ENCODE measurements around the gene YEATS2. TPM values are rescaled to one million over a fixed set of nuclear protein-coding genes. Genes with fewer than 3 reads are reported as not detected.

YEATS2 gene
- total and polyA plus RNA-seq, 2 donors from 2014 or later = 4.7 to 20.5 TPM

DNA sequence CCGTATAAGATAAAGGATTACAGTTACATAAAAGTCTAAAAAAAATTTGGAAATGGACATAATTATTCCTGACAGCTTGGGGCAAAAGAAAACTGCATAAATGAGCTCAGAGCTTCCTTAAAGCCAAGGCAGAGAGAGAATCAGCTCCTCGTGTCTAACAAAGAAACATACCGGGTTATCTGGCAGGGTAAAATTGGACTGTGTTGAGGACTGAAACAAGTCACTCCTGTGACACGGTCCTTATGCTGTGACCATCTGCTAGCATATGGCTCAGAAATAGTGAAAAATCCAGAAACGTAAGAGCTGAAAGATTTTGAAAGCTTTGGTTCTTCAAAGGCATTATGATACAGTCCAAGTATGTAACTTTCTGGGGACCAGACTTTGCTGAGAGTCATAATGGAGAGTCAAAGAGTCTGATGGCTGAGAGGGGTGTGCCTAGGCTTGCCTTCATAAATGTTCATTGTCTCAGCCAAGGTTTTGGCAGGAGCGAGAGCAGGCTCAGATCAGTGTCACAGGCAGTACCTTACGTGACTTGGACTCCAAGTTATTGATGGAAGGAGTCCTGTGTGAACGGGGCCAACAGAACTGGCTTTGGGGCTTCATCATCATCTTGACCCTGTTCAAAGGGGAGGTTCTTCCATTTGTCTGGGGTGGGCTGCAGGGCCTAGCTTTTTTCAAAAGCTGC is 115.3 kb downstream of the YEATS2 start:
- Histone ChIP-seq H3K27me3 (ENCODE audit: control insufficient read depth, insufficient read depth, low read length) (no peaks in the 10 kb centered on the region), H3K4me3 (ENCODE audit: low read length in 3 of 3) (no peak overlapping the region), H3K36me3 (ENCODE audit: control insufficient read depth in 2 of 3, insufficient read depth in 3 of 3, low read length in 3 of 3) (peaks cover 3 to 11% (median 4%) of the 10 kb centered on the region in 3 donors), H3K4me1 (ENCODE audit: control insufficient read depth in 2 of 3, insufficient read depth in 2 of 3, low read depth in 1 of 3, low read length in 3 of 3) (no peaks in the 10 kb centered on the region), H3K9me3 (ENCODE audit: control insufficient read depth in 2 of 3, insufficient read depth in 1 of 3, low read length in 3 of 3) (no peaks in the 10 kb centered on the region), H3K27ac (ENCODE audit: low read depth in 2 of 2, low read length in 2 of 2) (no peak overlapping the region), H3K9ac (ENCODE audit: low read length in 3 of 3) (no peak overlapping the region)
- no peak for FAIRE-seq
- TF ChIP-seq, protein P1, sequence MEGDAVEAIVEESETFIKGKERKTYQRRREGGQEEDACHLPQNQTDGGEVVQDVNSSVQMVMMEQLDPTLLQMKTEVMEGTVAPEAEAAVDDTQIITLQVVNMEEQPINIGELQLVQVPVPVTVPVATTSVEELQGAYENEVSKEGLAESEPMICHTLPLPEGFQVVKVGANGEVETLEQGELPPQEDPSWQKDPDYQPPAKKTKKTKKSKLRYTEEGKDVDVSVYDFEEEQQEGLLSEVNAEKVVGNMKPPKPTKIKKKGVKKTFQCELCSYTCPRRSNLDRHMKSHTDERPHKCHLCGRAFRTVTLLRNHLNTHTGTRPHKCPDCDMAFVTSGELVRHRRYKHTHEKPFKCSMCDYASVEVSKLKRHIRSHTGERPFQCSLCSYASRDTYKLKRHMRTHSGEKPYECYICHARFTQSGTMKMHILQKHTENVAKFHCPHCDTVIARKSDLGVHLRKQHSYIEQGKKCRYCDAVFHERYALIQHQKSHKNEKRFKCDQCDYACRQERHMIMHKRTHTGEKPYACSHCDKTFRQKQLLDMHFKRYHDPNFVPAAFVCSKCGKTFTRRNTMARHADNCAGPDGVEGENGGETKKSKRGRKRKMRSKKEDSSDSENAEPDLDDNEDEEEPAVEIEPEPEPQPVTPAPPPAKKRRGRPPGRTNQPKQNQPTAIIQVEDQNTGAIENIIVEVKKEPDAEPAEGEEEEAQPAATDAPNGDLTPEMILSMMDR (IDR thresholded peaks at IDR 0.05; ENCODE audit: borderline replicate concordance, extremely low read depth, insufficient read depth) = no peak
- intact Hi-C loops (cut with DNase I) = no loop called here
- DNase-seq = no peak

GRCh38 chr3:183814240-183814639 is 116.6 kb downstream of the YEATS2 start:
- no peak for DNase-seq
- H3K4me1 ChIP-seq (ENCODE audit: control insufficient read depth in 2 of 3, insufficient read depth in 2 of 3, low read depth in 1 of 3, low read length in 3 of 3) = no peaks in the 10 kb centered on the region
- no peaks in the 10 kb centered on the region for H3K27me3 ChIP-seq (ENCODE audit: control insufficient read depth, insufficient read depth, low read length)
- TF ChIP-seq, protein P1 (IDR thresholded peaks at IDR 0.05; ENCODE audit: borderline replicate concordance, extremely low read depth, insufficient read depth) = no peak
- H3K4me3 ChIP-seq (ENCODE audit: low read length in 3 of 3) = no peak overlapping the region
- no peak overlapping the region for H3K27ac ChIP-seq (ENCODE audit: low read depth in 2 of 2, low read length in 2 of 2)
- H3K9me3 ChIP-seq (ENCODE audit: control insufficient read depth in 2 of 3, insufficient read depth in 1 of 3, low read length in 3 of 3) = no peaks in the 10 kb centered on the region
- intact Hi-C loops (cut with DNase I) = no loop called here
- no peak for FAIRE-seq
- H3K9ac ChIP-seq (ENCODE audit: low read length in 3 of 3) = no peak overlapping the region
- peaks cover 0 to 11% (median 3%) of the 10 kb centered on the region in 3 donors for H3K36me3 ChIP-seq (ENCODE audit: control insufficient read depth in 2 of 3, insufficient read depth in 3 of 3, low read length in 3 of 3)

- no peak overlapping the region for H3K27ac ChIP-seq (ENCODE audit: low read depth in 2 of 2, low read length in 2 of 2)
- no peaks in the 10 kb centered on the region for H3K27me3 ChIP-seq (ENCODE audit: control insufficient read depth, insufficient read depth, low read length)
Observed at GRCh38 chr3:183815563-183815940, 118.0 kb downstream of the YEATS2 start.

More at GRCh38 chr3:183815563-183815940, 118.0 kb downstream of the YEATS2 start:
- Histone ChIP-seq H3K36me3 (ENCODE audit: control insufficient read depth in 2 of 3, insufficient read depth in 3 of 3, low read length in 3 of 3) (peaks cover 0 to 7% (median under 1%) of the 10 kb centered on the region in 3 donors), H3K9ac (ENCODE audit: low read length in 3 of 3) (no peak overlapping the region), H3K4me1 (ENCODE audit: control insufficient read depth in 2 of 3, insufficient read depth in 2 of 3, low read depth in 1 of 3, low read length in 3 of 3) (no peaks in the 10 kb centered on the region), H3K4me3 (ENCODE audit: low read length in 3 of 3) (no peak overlapping the region), H3K9me3 (ENCODE audit: control insufficient read depth in 2 of 3, insufficient read depth in 1 of 3, low read length in 3 of 3) (no peaks in the 10 kb centered on the region)
- intact Hi-C loops (cut with DNase I) = no loop called here
- FAIRE-seq (no peak), DNase-seq (no peak)
- TF ChIP-seq, protein P1 (IDR thresholded peaks at IDR 0.05; ENCODE audit: borderline replicate concordance, extremely low read depth, insufficient read depth) = no peak

All from kidney (tissue), 14 donors.